NCI-H748 (cell line): ENCODE data around the gene NXPH3.
A peak's percentile ranks its signal among the peaks of the same experiment; 100 is the strongest.

Source experiments
- DNase-seq: peaks from one replicate; lab custom pipeline; 2025; ENCODE audit not compliant: unreplicated experiment; lab: John Stamatoyannopoulos, UW

Gene NXPH3

DNA sequence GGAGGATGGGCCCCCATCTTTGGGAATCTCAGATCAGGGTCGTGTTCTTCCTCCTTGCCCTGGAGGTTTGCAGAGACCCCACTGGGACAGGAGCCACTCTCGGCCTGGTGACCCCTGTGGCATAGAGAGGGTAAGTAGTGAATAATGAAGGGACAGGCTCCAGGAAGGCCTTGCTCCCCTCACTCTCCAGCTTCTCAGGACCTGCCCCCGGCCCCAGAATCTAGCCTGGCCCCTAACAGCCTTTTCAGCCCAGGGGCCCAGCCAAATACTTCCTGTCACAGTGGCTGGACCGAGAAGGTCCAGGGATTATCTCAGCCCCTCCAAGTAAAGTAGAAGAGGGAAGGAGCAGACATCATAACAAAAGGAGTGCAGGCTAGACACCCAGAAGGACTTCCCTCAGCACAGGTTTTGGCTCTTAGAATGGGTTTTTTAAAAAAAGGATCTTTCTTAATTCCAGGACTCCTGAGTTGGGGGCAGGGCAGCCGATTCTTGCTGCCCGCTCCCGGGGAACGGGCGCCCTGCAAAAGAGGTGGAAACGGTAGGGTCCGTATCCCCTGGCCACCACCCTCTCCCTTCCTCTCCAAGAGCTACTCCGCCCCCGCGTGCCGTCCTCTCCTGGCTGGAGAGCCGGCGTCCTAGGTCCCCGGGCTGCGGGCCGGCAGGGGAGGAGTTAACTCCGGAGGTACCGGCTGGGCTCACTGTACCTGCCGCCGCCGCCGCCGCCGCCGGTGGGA, 559 bp upstream of the NXPH3 start:
- DNase-seq, result no peak

DNA sequence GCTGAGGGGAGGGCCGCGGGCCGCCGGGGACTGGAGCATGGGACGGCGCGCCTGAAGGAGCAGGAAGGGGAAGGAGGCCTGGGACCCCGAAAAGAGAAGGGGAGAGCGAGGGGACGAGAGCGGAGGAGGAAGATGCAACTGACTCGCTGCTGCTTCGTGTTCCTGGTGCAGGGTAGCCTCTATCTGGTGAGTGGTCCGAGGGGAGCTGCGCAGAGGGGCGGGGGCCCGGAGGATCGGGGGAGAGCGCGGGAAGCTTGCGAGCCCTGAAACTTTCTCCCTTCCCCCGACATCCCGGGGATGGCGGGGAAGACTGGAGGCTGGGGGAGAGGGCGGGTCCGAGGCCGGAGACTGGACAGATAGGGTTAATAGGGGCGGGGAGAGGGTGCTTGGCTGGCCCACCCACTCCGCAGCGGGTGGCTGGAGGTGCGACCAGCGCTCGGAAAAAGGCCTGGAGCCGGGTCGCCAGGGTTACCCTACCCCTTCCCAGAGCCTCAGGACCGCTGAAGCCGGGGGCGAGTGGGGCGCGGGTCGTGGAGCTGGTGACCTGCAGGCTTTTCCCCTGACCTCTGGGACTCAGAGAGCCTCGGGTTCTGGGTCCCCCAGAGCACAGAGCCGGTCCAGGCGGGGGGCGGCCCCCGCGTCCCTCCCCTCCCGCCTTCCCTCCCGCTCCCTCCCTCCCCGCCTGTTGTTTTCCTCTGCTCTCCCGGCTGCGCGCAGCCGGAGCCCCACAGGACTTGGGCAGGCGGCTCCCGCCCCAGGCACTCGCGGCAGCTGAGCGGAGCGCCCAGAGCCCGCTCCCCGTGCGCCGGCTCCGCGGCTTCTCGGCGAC, 631 bp downstream of the NXPH3 start:
- peak; percentile 66 for DNase-seq

DNA sequence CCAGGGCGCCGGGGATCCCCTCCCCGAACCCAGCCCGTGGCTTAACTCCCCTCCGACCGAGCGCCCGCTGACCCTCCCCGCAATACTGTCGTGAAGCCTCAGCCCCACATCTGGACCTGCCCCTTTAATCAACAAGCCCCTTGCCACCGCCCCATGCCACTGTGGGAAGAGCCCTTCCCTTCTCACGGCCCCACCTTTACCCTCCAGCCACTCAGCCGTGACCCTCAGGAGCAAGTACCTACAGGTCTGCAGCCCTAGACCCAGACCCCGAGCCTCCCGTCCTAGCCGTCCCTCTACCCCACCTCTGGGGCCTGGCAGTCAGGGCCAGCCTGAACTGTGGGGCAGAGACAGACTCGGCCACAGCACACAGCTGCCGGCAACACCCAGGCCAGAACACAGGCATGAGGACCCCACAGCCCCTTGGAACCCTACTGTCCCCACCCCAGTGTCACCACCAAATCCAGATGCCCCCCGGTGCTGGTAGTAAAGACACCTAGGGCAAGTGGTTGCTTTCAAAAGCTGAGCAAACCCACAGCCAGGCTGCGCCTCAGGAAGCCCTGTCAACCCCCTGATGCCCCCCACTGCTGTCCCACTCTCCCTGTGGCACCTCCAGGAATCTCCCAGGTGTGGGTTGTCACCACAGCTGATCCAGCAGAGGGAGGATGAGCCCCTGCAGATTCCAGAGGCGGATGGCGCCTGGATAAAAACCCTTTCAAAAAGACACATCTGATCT, 1.4 kb downstream of the NXPH3 start:
- peak; percentile 15 for DNase-seq

GRCh38 chr17:49577650-49577934, 1.9 kb downstream of the NXPH3 start:
- DNase-seq, result no peak

DNA sequence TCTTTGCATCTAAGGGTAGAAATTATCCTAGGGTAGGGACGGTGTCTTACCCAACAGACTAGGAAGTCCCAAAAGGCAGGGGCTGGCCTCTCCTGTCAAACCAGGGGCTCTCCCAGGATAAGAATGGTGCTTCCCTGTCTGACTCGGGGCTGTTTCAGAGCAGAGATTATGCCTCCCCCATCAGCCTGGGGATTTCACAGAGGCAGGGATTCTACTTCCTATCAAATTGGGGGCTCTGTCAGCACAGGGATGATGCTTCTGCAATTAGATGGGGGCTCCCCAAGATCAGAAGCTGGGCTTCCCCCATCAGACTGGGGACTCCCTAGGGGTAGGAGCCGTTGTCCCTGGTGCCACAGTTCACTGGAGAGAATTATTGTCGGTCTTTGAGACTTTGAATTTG, 2.3 kb downstream of the NXPH3 start:
- no peak for DNase-seq

DNA sequence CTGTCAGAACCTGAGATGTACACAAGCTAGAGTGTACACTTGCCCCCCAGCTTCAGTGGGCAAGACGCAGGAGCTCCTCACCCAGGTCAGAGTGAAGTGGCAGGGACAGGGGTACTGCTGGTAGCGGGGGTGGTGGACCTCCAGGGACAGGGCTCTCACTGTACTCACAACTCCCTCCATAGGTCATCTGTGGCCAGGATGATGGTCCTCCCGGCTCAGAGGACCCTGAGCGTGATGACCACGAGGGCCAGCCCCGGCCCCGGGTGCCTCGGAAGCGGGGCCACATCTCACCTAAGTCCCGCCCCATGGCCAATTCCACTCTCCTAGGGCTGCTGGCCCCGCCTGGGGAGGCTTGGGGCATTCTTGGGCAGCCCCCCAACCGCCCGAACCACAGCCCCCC, 2.7 kb downstream of the NXPH3 start:
- no peak for DNase-seq

DNA sequence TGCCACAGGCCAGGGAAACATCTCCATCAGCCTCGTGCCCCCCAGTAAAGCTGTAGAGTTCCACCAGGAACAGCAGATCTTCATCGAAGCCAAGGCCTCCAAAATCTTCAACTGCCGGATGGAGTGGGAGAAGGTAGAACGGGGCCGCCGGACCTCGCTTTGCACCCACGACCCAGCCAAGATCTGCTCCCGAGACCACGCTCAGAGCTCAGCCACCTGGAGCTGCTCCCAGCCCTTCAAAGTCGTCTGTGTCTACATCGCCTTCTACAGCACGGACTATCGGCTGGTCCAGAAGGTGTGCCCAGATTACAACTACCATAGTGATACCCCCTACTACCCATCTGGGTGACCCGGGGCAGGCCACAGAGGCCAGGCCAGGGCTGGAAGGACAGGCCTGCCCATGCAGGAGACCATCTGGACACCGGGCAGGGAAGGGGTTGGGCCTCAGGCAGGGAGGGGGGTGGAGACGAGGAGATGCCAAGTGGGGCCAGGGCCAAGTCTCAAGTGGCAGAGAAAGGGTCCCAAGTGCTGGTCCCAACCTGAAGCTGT, 3.4 kb downstream of the NXPH3 start:
- DNase-seq, result no peak

GRCh38 chr17:49579522-49579921, 3.9 kb downstream of the NXPH3 start:
- DNase-seq, result no peak

DNA sequence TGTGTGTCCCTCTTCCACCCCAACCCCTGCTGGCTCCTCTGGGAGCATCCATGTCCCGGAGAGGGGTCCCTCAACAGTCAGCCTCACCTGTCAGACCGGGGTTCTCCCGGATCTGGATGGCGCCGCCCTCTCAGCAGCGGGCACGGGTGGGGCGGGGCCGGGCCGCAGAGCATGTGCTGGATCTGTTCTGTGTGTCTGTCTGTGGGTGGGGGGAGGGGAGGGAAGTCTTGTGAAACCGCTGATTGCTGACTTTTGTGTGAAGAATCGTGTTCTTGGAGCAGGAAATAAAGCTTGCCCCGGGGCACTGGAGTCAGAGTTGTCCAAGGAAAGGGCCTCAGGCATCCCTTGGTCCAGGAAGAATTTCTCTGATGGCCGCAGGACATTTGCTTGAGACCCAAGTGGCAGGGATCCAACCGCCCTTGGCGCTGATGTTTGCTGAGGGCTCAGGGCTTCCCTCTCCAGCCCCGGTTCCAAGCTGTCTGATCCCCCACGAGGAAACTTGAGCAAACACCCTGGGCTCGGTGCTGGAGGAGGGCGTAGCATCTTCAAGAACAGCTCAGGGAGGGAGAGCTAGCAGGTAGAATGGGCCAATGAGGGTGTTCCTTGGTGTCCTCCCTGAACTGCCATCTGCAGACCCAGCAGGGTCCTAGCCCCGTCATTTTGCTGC, 4.5 kb downstream of the NXPH3 start:
- no peak for DNase-seq

DNA sequence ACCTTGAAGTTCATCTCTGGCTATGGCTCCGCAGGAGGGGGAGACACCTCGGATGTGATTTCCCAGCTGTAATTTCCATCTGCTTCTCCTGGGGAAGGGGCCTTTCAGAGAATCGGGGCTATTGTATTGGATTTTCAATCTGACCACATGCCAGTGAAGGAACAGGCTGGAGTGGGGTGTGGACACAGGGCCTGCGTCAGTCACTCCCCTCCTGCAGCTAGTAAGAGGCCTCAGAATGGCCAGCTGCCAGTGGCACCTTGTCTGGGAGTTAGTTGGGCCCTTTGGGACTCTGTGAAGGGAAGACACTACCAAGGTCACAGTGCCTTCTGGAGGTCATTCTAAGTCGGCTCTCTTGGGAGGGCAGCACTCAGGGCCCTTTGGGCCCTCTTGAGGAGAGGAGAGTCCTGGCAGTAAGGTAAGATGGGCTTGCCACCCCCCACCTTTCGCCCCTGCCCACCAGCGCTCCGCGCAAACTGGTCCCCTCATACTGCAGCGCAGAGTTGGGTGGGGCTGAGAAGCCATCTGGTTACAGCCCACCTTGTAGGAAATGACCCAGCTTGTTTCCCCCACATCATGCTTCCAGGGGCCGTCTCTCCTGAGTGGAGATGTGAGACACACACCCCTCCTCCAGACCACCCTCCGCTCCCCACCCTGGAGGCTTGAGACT, 5.4 kb downstream of the NXPH3 start:
- DNase-seq, result no peak

- no peak for DNase-seq
Observed at GRCh38 chr17:49581648-49581998, 6.0 kb downstream of the NXPH3 start.

- no peak for DNase-seq
Observed at GRCh38 chr17:49582055-49582722, 6.5 kb downstream of the NXPH3 start.

- DNase-seq, result no peak
Observed at GRCh38 chr17:49582789-49583188, 7.1 kb downstream of the NXPH3 start.

DNA sequence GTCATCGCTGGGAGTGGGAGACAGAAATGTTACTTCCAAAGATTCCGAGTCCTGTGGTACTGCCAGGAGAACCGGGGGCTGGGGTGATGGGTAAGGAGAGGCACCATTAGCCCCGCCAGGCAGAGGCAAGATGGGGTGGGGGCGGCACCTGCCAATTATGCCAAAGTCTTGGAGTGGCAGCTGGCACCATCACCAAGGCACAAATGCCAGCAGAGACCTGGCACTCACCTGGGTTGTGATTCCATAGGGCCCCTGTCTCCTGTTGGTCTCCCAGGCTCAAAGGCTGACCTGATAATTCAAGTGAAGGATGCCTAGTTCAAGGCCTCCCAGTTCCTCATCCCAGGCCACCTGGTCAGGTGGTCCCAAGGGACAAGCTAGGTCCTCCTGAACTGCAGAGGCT, 7.6 kb downstream of the NXPH3 start:
- no peak for DNase-seq

DNA sequence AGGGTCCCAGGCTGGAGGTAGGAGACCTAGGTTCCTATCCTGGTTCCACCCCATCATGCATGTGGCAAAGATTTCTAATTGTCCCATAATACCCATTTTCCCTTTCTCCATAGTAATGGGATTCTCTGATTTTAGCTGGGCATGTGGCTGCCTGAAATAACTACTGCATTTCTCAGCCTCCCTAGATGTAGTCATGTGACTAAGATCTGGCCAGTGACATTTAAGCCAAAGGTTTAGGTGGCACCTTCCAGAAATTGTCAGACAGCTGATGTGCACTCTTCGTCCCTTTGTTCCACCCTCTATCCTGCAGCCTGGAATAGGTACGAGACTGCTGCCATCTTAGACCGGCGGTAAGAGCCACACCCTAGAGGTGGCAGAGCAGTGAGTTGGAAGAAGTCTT, 8.2 kb downstream of the NXPH3 start:
- no peak for DNase-seq

DNA sequence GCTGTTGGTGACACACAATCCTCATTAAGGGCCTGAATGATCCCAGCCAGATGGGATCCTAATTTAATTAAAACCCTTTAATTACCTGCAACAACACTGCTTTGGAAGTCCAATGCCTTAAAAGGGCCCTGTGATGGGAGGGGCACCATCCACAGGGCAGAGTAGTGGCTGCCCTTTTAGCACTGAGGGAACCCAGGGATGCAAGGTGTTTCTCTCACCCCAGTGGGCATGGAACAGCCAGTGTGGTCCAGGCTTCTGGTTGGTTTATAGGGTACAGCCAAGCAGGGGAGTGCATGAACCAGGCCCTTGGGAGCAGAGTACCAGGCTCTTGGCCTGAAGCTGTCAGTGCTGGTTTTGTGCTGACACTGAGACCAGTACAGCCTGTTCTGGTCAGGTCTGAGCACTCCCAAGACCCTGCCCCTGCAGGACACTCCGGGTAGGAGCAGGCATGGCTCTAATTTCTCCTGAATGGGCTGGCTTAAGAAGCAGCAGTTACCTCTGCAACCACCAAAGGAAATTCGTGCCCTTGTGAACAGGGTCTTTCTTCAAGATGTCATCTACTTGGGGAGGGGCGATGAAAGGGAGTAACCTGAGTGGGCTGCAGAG, 9.9 kb downstream of the NXPH3 start:
- DNase-seq, result no peak

GRCh38 chr17:49587366-49588073, 11.8 kb downstream of the NXPH3 start:
- DNase-seq, result no peak

DNA sequence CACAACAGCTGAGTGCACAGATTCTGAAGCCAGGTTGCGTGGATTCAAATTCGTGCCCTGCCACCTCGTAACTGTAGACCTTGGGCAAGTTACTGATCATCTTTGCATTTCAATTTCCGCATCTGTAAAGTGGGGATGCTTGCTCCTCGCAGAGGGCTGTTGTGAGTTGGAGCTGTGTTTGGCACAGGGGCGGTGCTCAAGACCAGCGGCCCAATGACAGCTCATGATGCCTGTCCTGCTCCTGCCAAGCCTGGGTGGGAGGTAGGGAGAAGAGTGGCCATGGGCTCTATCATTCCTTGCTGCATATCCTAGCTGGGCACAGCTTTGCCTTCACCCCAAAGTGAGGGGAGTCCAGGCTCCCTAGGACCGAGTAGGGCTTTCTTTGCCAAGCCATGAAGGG, 12.6 kb downstream of the NXPH3 start:
- no peak for DNase-seq
